Measurements from ENCODE around the gene CPSF4L.
A peak's percentile ranks its signal among the peaks of the same experiment; 100 is the strongest.

CPSF4L gene

DNA sequence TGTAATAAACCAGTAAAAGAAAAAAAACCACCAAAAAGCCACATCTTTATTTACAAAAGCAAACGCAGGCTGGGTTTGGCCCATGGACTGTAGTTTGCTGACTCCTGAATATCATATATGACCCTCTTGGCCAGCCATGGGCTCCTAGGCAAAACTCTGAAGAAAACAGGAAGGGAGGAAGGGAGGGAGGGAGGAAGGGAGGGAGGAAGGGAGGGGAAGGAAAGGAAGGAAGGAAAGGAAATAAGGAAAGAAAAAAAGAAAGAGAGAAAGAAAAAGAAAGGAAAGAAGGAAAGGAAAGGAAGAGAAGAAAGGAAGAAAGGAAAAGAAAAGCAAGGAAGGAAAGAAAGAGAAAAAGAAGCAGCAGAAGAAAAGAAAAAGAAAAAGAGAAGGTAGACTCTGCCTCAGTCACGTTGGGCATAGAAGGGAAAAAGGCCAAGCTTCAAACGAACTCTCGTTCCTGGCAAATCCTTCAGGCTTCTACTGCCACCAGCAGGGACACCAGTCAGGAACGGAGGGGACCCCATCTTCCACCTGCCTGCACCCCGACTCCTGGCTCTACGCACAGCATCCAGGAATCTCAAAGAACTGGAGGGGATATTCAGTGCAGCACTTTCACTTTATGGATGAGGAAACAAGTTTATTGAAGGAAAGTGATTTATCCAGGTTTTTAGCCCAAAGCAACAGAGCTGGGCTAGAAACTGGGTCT lies 28.0 kb upstream of the CPSF4L start:
- DNase-seq (ENCODE audit: low read depth), result no peak
- no peak overlapping the region for H3K4me3 ChIP-seq (ENCODE audit: low read depth, low read length)
- TF ChIP-seq, protein P1, sequence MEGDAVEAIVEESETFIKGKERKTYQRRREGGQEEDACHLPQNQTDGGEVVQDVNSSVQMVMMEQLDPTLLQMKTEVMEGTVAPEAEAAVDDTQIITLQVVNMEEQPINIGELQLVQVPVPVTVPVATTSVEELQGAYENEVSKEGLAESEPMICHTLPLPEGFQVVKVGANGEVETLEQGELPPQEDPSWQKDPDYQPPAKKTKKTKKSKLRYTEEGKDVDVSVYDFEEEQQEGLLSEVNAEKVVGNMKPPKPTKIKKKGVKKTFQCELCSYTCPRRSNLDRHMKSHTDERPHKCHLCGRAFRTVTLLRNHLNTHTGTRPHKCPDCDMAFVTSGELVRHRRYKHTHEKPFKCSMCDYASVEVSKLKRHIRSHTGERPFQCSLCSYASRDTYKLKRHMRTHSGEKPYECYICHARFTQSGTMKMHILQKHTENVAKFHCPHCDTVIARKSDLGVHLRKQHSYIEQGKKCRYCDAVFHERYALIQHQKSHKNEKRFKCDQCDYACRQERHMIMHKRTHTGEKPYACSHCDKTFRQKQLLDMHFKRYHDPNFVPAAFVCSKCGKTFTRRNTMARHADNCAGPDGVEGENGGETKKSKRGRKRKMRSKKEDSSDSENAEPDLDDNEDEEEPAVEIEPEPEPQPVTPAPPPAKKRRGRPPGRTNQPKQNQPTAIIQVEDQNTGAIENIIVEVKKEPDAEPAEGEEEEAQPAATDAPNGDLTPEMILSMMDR (IDR thresholded peaks at IDR 0.05; ENCODE audit: low read depth, low read length, missing control alignments), result no peak
- in situ Hi-C loops (cut with HindIII; ENCODE audit: low sequenced_read_pairs), result no loop called here

DNA sequence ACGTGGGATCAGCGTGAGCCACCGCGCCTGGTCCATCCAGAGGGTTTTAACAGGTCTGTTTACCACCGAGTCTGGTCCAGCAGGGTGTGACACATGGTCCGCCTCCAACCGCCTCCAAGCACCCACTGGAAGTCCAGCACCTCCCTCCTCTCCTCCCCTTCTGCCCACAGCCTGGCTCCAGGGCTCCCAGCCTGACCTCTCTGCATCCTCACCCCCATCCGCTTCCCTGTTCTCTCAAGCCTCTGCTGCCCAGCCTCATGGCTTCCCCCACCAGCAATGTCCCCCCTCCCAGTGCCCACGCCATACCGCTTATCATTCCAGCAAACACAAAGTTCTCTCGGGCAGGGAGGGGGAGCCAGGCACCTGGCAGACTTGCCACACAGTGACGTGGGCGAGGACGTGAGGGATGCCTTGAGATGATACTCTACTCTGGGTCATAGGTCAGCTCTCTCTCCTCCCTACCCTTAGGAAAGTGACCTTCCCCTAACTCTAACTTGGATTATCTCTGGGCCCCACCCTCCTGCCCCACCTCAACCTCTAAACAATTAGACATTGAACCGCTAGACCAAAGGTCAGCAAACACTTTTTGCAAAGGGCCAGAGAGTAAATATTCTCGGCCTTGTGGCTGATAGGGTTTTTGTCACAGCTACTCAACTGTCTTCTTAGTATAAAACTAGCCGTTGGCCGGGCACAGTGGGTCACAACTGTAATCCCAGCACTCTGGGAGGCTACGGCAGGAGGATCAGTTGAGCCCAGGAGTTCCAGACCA lies 27.0 kb upstream of the CPSF4L start:
- no peak overlapping the region for H3K4me3 ChIP-seq (ENCODE audit: low read depth, low read length)
- TF ChIP-seq, protein P1 (IDR thresholded peaks at IDR 0.05; ENCODE audit: low read depth, low read length, missing control alignments), result no peak
- in situ Hi-C loops (cut with HindIII; ENCODE audit: low sequenced_read_pairs), result no loop called here
- no peak for DNase-seq (ENCODE audit: low read depth)

DNA sequence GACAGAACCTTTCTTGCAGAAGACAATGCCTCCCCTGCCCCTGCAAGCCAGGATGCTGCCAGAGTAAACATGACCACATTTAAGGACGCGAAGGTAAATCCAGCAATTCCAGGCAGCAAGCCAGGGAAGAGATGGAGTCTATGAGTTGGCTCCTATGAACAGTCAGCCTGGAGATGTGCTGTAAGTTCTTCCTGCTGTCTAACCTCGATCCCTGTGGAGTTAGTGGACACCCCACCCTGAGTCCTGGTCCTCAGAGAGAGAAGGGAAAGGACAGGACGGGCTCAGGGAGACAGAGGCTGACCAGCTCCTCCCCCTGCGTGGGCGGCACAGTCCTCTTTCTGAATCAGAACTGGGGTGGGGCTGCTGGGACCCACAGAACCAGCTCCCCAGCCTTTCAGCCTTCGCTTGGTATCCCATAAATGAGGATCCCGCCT lies 25.2 kb upstream of the CPSF4L start:
- in situ Hi-C loops (cut with HindIII; ENCODE audit: low sequenced_read_pairs), result no loop called here
- no peak overlapping the region for H3K4me3 ChIP-seq (ENCODE audit: low read depth, low read length)
- TF ChIP-seq, protein P1 (IDR thresholded peaks at IDR 0.05; ENCODE audit: low read depth, low read length, missing control alignments), result no peak
- DNase-seq (ENCODE audit: low read depth), result peak; percentile 86

DNA sequence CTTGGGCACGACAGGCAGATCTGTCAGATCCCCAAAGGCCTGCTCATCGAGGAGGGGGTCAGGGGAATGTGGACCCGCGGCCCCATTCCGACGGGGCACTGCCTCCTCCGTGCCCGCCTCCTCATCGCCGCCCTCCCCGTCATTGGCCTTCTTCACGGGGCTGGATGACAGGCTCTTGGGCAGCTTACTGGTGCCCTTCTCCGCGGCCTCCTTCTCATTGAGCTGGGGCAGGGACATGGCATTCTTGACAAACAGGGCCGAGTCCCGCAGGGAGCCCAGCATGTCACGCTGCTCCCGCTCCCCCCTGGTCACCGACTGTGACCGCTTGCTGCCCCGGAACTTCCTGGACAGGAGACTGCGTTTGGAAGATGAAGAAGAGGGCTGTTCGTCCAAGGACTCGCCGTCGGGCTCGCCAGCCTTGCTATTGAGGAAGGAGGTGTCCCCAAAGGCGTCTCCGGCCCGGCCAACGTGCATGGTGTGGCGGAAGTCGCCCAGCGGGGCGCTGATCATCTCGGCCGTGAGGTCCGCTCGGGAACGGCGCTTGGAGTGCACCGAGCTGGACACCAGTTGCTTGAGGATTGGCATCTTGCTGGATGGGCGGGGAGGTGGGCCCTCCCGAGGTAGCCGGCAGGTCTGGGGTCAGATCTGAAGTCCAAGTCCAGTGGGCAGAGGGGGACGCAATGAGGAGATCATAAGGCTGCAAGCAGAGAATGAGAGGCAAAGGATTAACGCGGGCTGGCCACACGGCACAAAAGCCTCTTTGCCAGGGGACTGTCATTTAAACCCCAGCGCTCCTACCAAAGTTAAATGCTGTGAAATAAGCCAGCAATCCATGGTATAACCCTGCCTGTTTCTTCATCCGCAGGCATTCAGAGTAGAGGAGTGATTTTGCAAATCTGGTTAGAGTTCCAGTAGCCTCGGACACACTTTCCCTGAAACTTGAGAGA lies 24.5 kb upstream of the CPSF4L start:
- in situ Hi-C loops (cut with HindIII; ENCODE audit: low sequenced_read_pairs), result no loop called here
- H3K4me3 ChIP-seq (ENCODE audit: low read depth, low read length), result peak overlapping the region; percentile 2
- DNase-seq (ENCODE audit: low read depth), result no peak
- TF ChIP-seq, protein P1 (IDR thresholded peaks at IDR 0.05; ENCODE audit: low read depth, low read length, missing control alignments), result no peak

DNA sequence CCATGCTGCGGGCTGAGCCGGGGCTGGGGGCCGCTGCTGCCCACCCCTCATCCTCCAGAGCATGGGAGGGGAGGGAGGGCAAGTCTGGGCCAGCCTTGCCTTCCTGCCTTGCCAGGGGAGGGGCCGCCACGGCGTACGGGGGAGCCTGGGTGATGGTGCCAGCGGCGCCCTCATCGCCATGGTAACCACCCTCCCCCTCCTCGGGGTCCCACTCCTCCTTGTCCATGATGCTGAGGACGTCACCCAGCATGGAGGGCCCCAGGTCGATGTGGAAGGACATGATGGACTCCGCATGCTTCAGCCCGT lies 23.9 kb upstream of the CPSF4L start:
- TF ChIP-seq, protein P1 (IDR thresholded peaks at IDR 0.05; ENCODE audit: low read depth, low read length, missing control alignments), result no peak
- in situ Hi-C loops (cut with HindIII; ENCODE audit: low sequenced_read_pairs), result no loop called here
- DNase-seq (ENCODE audit: low read depth), result no peak
- H3K4me3 ChIP-seq (ENCODE audit: low read depth, low read length), result no peak overlapping the region

DNA sequence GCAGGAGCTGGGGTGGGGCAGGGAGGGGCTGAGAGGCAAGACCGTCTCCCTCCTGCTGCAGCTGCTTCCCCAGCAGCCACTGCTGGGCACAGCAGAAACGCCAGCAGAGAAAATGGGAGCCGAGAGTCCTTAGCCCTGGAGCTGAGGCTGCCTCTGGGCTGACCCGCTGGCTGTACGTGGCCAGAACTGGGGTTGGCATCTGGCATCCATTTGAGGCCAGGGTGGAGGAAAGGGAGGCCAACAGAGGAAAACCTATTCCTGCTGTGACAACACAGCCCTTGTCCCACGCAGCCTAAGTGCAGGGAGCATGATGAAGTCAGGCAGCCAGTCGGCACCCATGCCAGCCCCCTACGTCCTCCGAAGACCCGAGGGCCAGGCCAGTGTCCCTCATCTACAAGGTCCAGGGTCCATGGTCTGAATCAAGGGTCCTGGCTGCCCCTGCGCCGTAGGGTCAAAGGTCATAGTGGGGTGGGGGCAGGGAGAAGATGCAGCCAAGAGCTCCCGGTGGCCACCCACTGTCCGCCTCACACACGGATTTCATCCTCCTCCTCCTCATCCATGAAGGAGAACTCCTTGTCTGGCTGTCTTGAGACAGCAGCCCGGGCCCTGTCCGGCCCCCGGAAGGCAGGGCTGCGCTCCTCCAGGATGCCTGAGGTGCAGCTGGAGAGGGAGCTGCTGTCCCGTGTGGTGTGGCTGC lies 23.4 kb upstream of the CPSF4L start:
- no peak for DNase-seq (ENCODE audit: low read depth)
- TF ChIP-seq, protein P1 (IDR thresholded peaks at IDR 0.05; ENCODE audit: low read depth, low read length, missing control alignments), result no peak
- in situ Hi-C loops (cut with HindIII; ENCODE audit: low sequenced_read_pairs), result no loop called here
- H3K4me3 ChIP-seq (ENCODE audit: low read depth, low read length), result no peak overlapping the region

Data from astrocyte of the cerebellum (primary cell).